Urinary bladder (tissue), 4 donors: ENCODE data around the gene ROBO1. TPM values are rescaled to one million over a fixed set of nuclear protein-coding genes. Genes with fewer than 3 reads are reported as not detected.

Source experiments
- DNase-seq: peaks from one replicate; pipeline ENCODE4 v3.0.0-alpha.2; 2015; ENCODE audit errors: extremely low spot score
- H3K27ac ChIP-seq: one replicate; pipeline ENCODE4 v1.5.1; 2013; ENCODE audit warnings: low read depth, mild to moderate bottlenecking, moderate library complexity
- H3K36me3 ChIP-seq: one replicate; pipeline ENCODE4 v1.6.1; 2013; ENCODE audit warnings: mild to moderate bottlenecking, moderate library complexity; ENCODE audit not compliant: insufficient read depth
- H3K4me1 ChIP-seq: one replicate; pipeline ENCODE4 v1.6.1; 2013; ENCODE audit warnings: mild to moderate bottlenecking, moderate library complexity; ENCODE audit not compliant: insufficient read depth
- H3K4me3 ChIP-seq: one replicate; pipeline ENCODE4 v1.5.1; 2013; ENCODE audit warnings: low read depth, low read length
- WGBS: extraction: QIAGEN DNeasy Blood & Tissue Kit; methylation state at CpG from one replicate; pipeline ENCODE4 v1.1.7; 2013; 5-methylcytosine and 5-hydroxymethylcytosine counted together
- polyA plus RNA-seq: library from polyadenylated mRNA; stranded (reverse); fragments of 200-250 nt; gene quantifications from one replicate; pipeline ENCODE4 v1.2.3, GENCODE V29; 2013
- total RNA-seq: library from RNA; depleted of rRNA; stranded (reverse); fragments of >200 nt; gene quantifications from one replicate; pipeline ENCODE4 v1.2.3, GENCODE V29; 2014
- donor health status: healthy with polysubstance abuse.
- donor health status: healthy.

The ROBO1 gene
- total and polyA plus RNA-seq, 2 donors = 14.0 to 67.0 TPM

DNA sequence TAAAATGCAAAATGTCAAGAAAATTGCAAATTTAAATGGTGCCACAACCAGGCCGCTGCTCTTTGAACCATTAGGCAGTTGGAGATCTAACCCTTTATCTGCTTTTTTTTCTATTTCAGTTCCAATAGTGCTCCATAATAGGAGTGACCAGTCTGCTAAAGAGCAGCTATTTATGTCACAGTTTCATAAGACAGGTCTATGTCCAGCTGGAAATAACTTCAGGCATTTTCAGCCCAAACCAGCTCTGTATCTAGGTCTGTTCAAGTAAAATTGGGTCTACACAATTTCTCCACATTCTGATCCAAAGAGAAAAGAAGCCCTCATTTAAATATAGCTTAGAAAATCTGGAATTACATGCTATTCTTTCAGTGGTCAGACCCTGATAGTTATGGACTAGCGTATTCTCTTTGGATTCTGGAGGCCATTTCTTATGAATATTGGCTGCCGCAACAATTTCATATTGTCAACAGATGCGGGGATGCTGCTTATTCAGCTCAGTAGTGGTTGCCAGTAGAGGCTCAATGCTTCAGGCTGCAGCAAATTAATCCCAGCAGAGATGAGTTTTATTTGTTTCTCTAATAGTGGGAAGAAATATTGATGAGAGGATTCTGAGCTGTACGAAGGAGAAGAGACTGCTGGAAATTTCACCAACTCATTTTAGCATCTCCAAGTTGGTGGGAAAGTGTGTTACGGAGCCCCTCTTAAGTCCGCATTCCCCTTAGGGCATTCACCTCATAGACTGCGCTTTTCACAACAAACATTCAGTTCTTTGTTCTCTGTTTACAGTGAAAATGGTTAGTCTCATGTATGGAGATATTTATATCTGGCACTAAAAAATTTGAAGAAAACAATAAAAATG is 887.0 kb downstream of the ROBO1 start:
- no peaks in the 10 kb centered on the region for H3K4me1 ChIP-seq
- DNase-seq = no peak
- H3K4me3 ChIP-seq = no peak overlapping the region
- WGBS = 55% methylated on average over 8 of the region's 8 CpGs
- no peaks in the 10 kb centered on the region for H3K36me3 ChIP-seq
- peak overlapping the region; percentile 18 for H3K27ac ChIP-seq

GRCh38 chr3:78879295-78879860 is 888.4 kb downstream of the ROBO1 start:
- WGBS = 53% methylated on average over 7 of the region's 7 CpGs
- Histone ChIP-seq H3K36me3 (no peaks in the 10 kb centered on the region), H3K4me3 (no peak overlapping the region), H3K27ac (no peak overlapping the region), H3K4me1 (no peaks in the 10 kb centered on the region)
- no peak for DNase-seq

- H3K4me1 ChIP-seq = no peaks in the 10 kb centered on the region
- WGBS = 58% methylated on average over 1 of the region's 1 CpG
- H3K27ac ChIP-seq = no peak overlapping the region
- no peak overlapping the region for H3K4me3 ChIP-seq
- no peak for DNase-seq
- H3K36me3 ChIP-seq = no peaks in the 10 kb centered on the region
Measured at GRCh38 chr3:78878789-78879188, 889.0 kb downstream of the ROBO1 start.

GRCh38 chr3:78878011-78878410 is 889.8 kb downstream of the ROBO1 start:
- Histone ChIP-seq H3K27ac (no peak overlapping the region), H3K36me3 (no peaks in the 10 kb centered on the region), H3K4me3 (no peak overlapping the region), H3K4me1 (no peaks in the 10 kb centered on the region)
- 85% methylated on average over 4 of the region's 4 CpGs for WGBS
- DNase-seq = no peak

GRCh38 chr3:78875851-78876250 is 891.9 kb downstream of the ROBO1 start:
- H3K4me3 ChIP-seq = no peak overlapping the region
- no peaks in the 10 kb centered on the region for H3K4me1 ChIP-seq
- H3K36me3 ChIP-seq = no peaks in the 10 kb centered on the region
- H3K27ac ChIP-seq = no peak overlapping the region
- DNase-seq = no peak

DNA sequence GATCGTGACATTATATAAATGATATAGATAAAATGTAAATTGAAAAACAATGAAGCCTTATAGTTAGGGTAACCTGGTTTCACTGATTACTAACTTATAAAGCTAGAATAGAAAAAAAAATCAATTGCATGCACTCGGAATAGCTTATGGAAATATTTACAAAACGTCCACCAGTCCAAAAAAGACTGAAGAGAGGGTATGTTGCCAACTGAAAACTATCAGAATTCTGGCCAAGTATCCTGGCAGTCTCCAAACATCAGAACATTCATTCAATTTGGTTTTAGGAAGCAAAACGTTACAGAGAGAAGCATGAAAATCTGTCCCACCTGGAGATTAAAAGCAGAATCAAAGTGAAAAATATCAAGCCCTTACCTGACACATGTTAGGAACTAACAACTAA is 892.4 kb downstream of the ROBO1 start:
- DNase-seq = no peak
- Histone ChIP-seq H3K27ac (no peak overlapping the region), H3K4me1 (no peaks in the 10 kb centered on the region), H3K36me3 (no peaks in the 10 kb centered on the region), H3K4me3 (no peak overlapping the region)
- 58% methylated on average over 4 of the region's 4 CpGs for WGBS

GRCh38 chr3:78873641-78874040 is 894.2 kb downstream of the ROBO1 start:
- Histone ChIP-seq H3K4me3 (no peak overlapping the region), H3K36me3 (no peaks in the 10 kb centered on the region), H3K4me1 (no peaks in the 10 kb centered on the region), H3K27ac (no peak overlapping the region)
- no peak for DNase-seq
- 81% methylated on average over 2 of the region's 2 CpGs for WGBS

DNA sequence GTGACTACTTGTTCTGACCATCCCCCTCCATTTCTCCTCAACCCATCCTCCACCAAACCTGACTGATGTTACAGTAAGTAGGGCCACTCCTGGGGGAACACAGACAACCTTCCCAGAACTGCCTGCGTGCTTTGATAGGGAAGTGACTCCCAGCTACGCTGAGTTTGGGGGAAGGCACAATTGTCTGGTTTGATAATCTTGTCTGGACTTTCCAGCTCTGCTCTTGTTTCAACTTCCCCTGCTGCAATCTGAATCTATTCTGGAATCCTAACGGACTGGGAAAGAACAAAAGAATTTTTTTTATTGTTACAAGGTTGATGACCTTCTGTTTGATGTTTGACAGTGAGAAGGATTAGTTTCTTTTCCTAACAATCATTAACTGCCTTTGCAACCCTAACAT is 895.6 kb downstream of the ROBO1 start:
- no peak overlapping the region for H3K4me3 ChIP-seq
- WGBS = 61% methylated on average over 3 of the region's 3 CpGs
- DNase-seq = no peak
- H3K36me3 ChIP-seq = no peaks in the 10 kb centered on the region
- no peaks in the 10 kb centered on the region for H3K4me1 ChIP-seq
- no peak overlapping the region for H3K27ac ChIP-seq

GRCh38 chr3:78871048-78871447 is 896.8 kb downstream of the ROBO1 start:
- Histone ChIP-seq H3K27ac (no peak overlapping the region), H3K4me3 (no peak overlapping the region), H3K4me1 (no peaks in the 10 kb centered on the region), H3K36me3 (no peaks in the 10 kb centered on the region)
- DNase-seq = no peak
- WGBS = 95% methylated on average over 4 of the region's 4 CpGs

DNA sequence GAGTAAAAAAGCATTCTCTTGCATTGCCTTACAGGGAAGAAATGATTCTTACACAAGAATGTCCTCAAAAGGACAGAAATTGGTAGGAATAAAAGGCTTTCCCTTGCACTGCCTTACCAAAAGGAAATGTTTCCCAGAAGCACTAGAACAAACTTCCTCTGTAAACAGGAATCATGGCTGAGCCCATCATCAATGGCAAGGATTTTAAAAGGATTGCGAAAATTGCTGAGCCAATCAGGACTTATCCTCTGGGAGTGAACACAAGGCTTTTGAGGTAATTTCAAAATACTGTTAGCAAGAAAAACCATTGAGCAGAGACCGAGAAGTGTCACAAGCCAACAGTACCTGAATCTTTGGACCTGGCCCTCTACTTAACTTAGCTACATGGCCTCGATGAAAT is 897.3 kb downstream of the ROBO1 start:
- 97% methylated on average over 3 of the region's 3 CpGs for WGBS
- Histone ChIP-seq H3K4me3 (no peak overlapping the region), H3K36me3 (no peaks in the 10 kb centered on the region), H3K27ac (no peak overlapping the region), H3K4me1 (no peaks in the 10 kb centered on the region)
- no peak for DNase-seq

- H3K4me3 ChIP-seq = no peak overlapping the region
- H3K4me1 ChIP-seq = no peaks in the 10 kb centered on the region
- no peaks in the 10 kb centered on the region for H3K36me3 ChIP-seq
- no peak for DNase-seq
- no peak overlapping the region for H3K27ac ChIP-seq
- 85% methylated on average over 1 of the region's 1 CpG for WGBS
Measured at GRCh38 chr3:78868570-78868969, 899.2 kb downstream of the ROBO1 start.

DNA sequence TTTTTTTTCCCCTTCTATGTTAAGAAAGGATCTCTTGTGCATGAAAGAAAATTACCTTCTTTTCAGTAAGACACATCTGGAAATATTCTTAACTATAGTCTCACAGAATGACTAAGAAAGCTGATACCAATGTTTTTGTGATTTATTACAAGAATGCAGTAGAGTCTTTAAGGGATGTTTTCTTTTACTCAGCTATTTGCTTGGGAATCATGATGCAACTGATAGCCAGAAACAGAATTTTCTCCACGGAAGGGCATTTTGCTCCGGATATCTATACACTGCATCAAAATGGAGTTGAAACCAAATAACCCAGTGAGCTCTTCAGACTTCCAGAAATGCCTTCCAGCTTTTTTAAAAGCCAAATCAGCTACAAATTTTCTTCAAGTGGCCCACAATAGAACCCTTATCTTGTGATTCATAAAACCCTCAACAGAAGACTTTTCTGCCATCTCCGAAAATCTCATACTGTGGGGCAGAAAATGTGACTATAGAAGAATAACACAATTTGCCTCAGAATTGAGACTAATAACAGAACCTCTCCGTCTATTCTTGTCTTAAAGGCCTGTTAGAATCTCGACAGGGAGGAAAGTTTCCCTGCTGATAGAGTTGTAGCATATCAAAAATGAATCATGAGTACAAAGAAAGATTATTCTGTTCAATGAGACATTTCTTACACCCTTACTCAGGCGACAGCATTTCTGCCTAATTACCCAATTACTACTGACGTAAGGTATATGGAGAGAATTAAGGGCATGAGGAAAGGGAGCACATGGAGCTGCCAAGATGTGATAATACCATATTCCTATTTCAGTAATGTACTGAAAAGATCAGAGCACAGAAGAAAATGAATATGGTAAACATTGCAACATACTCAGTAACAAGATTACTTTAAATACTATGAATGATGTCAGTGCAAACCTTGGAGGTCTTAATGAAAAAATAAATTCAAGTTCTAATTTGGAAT is 900.1 kb downstream of the ROBO1 start:
- no peak overlapping the region for H3K4me3 ChIP-seq
- H3K4me1 ChIP-seq = no peaks in the 10 kb centered on the region
- H3K36me3 ChIP-seq = no peaks in the 10 kb centered on the region
- WGBS = 49% methylated on average over 7 of the region's 7 CpGs
- no peak for DNase-seq
- H3K27ac ChIP-seq = no peak overlapping the region

DNA sequence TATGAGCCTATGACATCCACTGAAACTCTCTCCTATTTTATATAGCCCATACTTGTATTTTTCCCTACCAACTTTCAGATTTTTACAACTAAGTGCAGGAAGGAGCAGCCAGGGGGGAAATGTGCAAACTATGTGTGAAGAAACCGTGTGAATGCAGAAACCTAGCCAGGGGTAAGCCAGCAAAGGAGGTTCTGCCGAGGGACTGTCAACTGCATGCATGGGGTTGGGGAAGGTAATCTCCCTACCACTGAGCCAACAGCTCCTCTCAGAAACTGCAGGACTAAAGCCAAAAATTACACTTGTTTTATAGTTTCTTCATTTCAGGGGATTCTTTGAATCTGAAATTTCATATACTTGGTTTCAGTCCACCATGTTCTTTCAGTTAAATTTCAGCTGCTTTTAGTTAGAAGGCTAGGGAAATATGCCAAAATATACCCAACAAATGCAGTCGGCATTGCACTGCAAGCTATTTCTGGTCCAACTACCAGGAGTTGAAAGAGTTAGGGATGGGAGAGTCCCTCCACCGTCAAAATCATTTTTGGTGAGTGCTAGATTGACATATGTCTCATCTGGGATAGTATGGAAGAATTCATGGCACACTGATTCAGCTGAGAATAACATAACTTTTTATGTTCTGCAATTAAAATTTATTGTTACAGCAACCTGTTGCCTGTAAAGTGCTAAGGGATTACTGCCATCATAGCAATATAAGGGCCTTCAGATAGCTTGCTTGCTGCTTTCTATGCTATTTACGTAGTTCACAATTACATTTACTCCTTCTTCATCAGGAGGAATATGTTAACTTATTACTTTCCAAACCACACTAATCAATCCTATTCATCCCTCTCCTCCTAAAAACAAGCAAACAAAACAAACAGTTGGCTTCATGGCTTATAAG is 904.2 kb downstream of the ROBO1 start:
- Histone ChIP-seq H3K4me3 (no peak overlapping the region), H3K27ac (no peak overlapping the region), H3K36me3 (no peaks in the 10 kb centered on the region), H3K4me1 (no peaks in the 10 kb centered on the region)
- WGBS = 81% methylated on average over 5 of the region's 5 CpGs
- no peak for DNase-seq
